ENCODE data around the gene TAF11.

- TF ChIP-seq POLR2AphosphoS5 (IDR thresholded peaks at IDR 0.05; ENCODE audit: insufficient read depth in 1 of 2, low read depth in 1 of 2) = no peak
- TF ChIP-seq POLR2A (IDR thresholded peaks at IDR 0.05) = no peak
- no peak for TF ChIP-seq CTCF (IDR thresholded peaks at IDR 0.05)
Measured at GRCh38 chr6:34829137-34829536, 58.7 kb downstream of the TAF11 start.

Data from vagina (tissue), 2 donors.